SIG-M5 treated with dmso at 0.1 percent for 504 hours (cell line): Measurements from ENCODE around the gene KRTAP19-4.
"Not testable (repeated sequence)": the region's sequence is repeated elsewhere in the genome, so short reads cannot be mapped to it uniquely, and the experiment has no call there.

Experiments
- DNase-seq: peaks from one replicate; lab custom pipeline; 2025; ENCODE audit not compliant: unreplicated experiment; lab: John Stamatoyannopoulos, UW

KRTAP19-4 gene, protein sequence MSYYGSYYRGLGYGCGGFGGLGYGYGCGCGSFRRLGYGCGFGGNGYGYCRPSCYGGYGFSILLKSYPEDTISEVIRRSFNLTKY

DNA sequence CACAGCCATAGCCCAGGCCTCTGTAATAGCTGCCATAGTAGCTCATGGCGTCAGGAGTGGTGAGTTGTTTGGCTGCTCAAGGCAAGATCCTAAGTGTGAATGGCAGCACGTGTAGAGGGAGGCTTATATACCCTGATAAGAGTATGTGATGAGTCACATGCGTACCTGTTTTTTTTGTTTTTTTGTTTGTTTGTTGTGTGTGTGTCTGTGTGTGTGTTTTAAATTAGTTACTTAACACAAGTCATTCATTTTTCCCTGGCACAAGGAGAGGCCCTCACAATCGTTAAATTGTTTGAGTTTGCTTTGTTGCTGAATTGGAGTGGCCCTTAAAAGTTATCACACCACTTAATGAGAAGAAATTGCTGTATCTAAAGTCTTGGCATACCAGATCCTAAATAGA is at the start of gene KRTAP19-4:
Gene KRTAP19-4, minus strand, starts transcription at position 101 of the 400 bp plus-strand sequence. Its CDS starts 55 bp downstream, at position 46.
- DNase-seq: no peak

GRCh38 chr21:30541764-30542163 is 44.8 kb upstream of the KRTAP19-4 start, which contains the start of gene KRTAP19-6:
Gene KRTAP19-6, minus strand, starts transcription at chr21:30541864. Its CDS starts 31 bp downstream, at chr21:30541833.
- DNase-seq: no peak

GRCh38 chr21:30518876-30519275 is 21.9 kb upstream of the KRTAP19-4 start:
- no peak for DNase-seq

DNA sequence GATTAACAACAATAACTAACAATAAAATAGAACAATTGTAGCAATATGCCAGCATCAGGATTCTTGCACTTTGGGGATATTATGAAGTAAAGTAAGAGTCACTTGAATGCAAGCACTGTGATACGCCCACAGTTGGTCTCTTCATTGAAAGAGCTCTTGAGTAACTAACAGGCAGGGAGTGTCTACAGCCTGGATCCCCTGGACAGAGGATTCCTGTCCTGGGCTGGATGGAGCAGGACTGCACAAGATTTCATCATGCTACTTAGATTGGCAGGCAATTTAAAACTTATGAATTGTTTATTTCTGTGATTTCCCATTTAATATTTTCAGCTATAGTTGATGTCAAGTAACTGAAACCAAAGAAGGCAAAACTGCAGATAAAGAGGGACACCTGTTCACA is 18.7 kb upstream of the KRTAP19-4 start:
- no peak for DNase-seq

- DNase-seq: not testable (repeated sequence)
Observed at GRCh38 chr21:30505621-30506205, 8.7 kb upstream of the KRTAP19-4 start.

- DNase-seq: no peak
Observed at GRCh38 chr21:30502041-30502440, 5.1 kb upstream of the KRTAP19-4 start, which contains the start of gene KRTAP19-5. Gene KRTAP19-5, minus strand, starts transcription at chr21:30502141. Its CDS starts 51 bp downstream, at chr21:30502090.

- no peak for DNase-seq
Observed at GRCh38 chr21:30491963-30492428, 5.0 kb downstream of the KRTAP19-4 start, which contains the start of gene KRTAP19-3. Gene KRTAP19-3, minus strand, starts transcription at chr21:30492013. Its CDS starts 56 bp downstream, at chr21:30491957.

GRCh38 chr21:30487336-30487735 is 9.6 kb downstream of the KRTAP19-4 start, which contains the start of gene KRTAP19-2:
Gene KRTAP19-2, minus strand, starts transcription at chr21:30487436. Its CDS starts 88 bp downstream, at chr21:30487348.
- DNase-seq: no peak

GRCh38 chr21:30486180-30486579 is 10.8 kb downstream of the KRTAP19-4 start:
- DNase-seq: no peak

- no peak for DNase-seq
Observed at GRCh38 chr21:30482130-30482529, 14.8 kb downstream of the KRTAP19-4 start.

GRCh38 chr21:30480145-30480544 is 16.8 kb downstream of the KRTAP19-4 start, which contains the start of gene KRTAP19-1:
Gene KRTAP19-1, minus strand, starts transcription at chr21:30480367. Its CDS starts 50 bp downstream, at chr21:30480317.
- DNase-seq: no peak

GRCh38 chr21:30479259-30479658 is 17.7 kb downstream of the KRTAP19-4 start:
- DNase-seq: no peak

DNA sequence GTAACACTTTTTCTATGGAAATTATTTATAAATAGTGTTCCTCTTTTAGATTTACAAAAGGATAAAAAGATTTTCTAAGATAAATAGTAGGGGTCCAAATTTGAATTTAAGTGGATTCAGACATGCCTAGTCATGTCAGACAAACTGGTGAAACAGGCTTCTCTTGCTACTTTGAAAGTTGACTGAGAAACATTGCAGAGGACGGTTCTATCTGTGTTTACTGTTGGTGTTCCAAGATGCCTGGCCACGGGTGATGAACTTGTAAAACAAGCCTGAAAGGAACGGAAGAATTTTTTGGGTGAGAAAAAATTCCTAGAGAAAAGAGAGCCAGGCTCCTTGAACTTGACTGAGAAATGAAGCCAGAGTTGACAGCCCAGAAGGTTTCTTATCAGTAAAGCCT is 19.0 kb downstream of the KRTAP19-4 start:
- DNase-seq: no peak

DNA sequence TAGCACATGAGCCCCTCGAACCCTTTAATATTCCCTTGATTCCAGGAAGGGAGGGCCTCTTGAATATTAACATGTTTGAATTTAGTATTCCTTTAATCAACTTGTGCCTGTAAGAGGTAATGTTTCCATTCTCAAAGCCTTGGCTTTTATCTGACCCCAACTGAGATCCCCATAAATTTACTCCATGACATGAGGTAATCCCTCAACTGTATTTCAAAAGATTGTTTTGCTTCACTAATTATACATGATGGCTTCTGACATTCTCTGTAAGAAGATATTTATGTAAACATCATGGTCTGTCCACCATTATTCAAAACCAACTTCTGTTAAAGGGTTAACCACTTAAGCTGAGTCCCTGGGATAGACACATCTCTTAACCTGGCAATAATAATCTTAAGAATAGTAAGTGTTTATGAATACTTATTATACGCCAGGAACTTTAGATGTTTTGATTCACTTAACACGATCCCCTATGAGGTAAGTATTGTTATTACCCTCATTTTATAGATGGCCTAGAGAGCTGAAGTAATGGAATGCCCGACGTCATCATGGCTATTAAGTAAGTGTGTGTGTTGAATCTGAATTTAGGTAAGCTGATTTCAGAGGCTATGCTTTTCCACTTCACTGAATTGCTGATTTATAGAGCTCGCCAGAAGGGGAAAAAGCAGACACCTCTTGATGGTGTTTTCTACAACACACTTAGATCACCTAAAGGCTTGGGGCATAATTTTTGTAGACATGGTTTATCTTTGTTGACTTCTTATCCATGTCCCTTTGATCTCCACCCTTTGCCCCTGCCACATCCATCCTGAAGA is 27.9 kb downstream of the KRTAP19-4 start:
- no peak for DNase-seq

DNA sequence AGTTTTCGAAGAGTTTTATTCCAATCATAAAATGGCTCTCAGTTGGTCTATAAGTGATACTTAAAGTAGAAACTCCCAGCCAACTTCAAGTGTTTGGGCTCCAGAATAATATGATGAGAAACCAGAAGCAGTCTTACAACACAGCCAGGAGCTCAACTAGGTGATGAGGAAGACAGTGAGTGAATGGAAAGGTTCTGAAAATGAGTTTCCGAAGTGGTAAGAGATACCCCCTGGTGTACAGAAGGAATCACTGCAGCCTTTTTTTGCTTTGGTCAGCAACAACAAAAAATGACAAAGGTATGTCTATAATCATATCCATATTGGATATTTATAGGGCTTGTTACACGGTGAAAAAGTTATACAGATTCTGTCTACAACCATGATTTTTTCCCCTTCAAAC is 33.3 kb downstream of the KRTAP19-4 start:
- no peak for DNase-seq

DNA sequence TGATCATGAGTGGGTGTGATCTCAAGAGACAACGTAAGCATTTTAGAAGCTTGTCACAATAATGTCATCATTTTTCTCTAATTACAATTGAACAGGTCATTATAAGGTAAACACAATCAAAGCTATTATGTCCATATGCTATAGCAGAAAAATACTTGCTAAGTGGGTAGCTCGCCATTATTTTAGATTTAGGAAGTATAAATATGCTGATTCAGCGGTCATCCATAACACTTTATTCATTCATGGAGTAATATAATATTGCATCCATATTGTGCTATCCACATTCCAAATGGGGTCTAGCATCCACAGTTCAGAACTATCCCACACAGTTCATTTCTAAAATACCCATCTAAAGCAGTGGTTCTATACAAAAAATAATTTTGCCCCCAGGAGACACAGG is 48.5 kb downstream of the KRTAP19-4 start:
- DNase-seq: no peak

DNA sequence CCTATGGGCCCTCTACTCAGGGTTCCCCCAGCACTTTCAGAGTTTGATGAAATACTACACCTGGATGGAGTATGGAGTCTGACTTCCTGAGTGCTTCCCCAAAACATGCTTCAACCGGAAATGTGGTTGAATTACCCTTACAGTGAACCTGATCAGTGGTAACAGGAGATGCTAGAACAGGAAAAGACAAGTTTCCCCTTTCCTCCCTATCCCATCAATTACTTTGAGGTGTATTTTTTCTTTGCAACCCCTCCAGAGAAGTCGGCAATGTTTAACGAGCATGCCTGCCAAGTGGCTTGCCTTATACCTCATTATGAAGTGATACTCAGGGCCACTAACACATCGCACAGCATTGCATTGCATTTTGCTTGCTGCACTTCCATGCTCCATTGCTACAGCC is 49.9 kb downstream of the KRTAP19-4 start:
- no peak for DNase-seq
